GM12891 (cell line): Measurements from ENCODE around the gene NDUFB4.

Experiments used
- POLR2A ChIP-seq: IDR thresholded peaks from 2 replicates; pipeline ENCODE4 v1.6.1; 2011; ENCODE audit warnings: low read depth, low read length, control low read depth
- POLR2AphosphoS5 ChIP-seq: IDR thresholded peaks from 2 replicates; pipeline ENCODE4 v1.6.1; 2011; ENCODE audit warnings: low read depth, low read length, control low read depth
- SPI1 ChIP-seq: IDR thresholded peaks from 2 replicates; pipeline ENCODE4 v1.6.1; 2011; ENCODE audit warnings: low read depth, low read length, control low read depth

GRCh38 chr3:120637851-120638559, 41.9 kb downstream of the NDUFB4 start:
- TF ChIP-seq POLR2AphosphoS5, result no peak
- TF ChIP-seq SPI1, result no peak
- no peak for TF ChIP-seq POLR2A
